AG10803 (cell line): ENCODE results near the gene COX10.

Source experiments
- DNase-seq: peaks from one replicate; pipeline ENCODE4 v3.0.0; 2010; ENCODE audit warnings: low read depth
- H3K4me3 ChIP-seq: 2 replicates; pipeline ENCODE4 v1.5.1; 2011; ENCODE audit warnings: mild to moderate bottlenecking, low read length, control low read depth
- TF ChIP-seq, protein P1 (sequence below): conservative IDR thresholded peaks from 2 replicates; pipeline ENCODE4 v1.5.1; 2011; ENCODE audit warnings: mild to moderate bottlenecking, low read length, control low read depth, inconsistent platforms

COX10 gene

DNA sequence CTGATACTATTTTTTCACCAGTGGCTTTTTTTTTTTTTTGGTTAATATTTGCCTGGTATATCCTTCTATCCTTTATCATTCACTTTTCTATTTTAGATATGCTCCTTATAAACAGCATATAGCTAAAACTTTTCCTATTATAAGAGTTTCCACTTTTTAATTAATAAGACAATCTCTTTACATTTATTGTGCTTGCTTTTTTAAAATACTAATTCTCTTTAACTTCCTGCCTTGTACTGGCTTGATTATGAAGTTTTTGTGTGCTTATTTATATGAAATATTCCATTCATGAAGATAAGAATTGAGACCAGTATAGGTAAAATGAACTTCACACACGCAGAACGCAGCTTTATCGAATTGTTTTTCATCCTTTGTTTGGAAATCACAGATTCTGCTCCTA, 176.3 kb downstream of the COX10 start:
- DNase-seq: no peak
- no peak overlapping the region for H3K4me3 ChIP-seq
- TF ChIP-seq, protein P1, sequence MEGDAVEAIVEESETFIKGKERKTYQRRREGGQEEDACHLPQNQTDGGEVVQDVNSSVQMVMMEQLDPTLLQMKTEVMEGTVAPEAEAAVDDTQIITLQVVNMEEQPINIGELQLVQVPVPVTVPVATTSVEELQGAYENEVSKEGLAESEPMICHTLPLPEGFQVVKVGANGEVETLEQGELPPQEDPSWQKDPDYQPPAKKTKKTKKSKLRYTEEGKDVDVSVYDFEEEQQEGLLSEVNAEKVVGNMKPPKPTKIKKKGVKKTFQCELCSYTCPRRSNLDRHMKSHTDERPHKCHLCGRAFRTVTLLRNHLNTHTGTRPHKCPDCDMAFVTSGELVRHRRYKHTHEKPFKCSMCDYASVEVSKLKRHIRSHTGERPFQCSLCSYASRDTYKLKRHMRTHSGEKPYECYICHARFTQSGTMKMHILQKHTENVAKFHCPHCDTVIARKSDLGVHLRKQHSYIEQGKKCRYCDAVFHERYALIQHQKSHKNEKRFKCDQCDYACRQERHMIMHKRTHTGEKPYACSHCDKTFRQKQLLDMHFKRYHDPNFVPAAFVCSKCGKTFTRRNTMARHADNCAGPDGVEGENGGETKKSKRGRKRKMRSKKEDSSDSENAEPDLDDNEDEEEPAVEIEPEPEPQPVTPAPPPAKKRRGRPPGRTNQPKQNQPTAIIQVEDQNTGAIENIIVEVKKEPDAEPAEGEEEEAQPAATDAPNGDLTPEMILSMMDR: no peak
